HEK293 (cell line): Measurements from ENCODE around the gene BTBD9.
A peak's percentile ranks its signal among the peaks of the same experiment; 100 is the strongest.

Source experiments
- CTCF ChIA-PET: fragments of 350-600 bp; formaldehyde crosslinking; extraction: SDS; loops from one replicate; lab custom pipeline; 2021; ENCODE audit warnings: antibody characterized with exemption; lab: Yijun Ruan, JAX
- POLR2A ChIA-PET: fragments of 300-600 bp; formaldehyde crosslinking; extraction: SDS; loops from one replicate; lab custom pipeline; 2020; ENCODE audit warnings: antibody characterized with exemption, inconsistent platforms; lab: Yijun Ruan, JAX
- H3K27ac ChIP-seq: fragments of 200-500 bp; sonication (Bioruptor generic); 2 replicates; pipeline ENCODE4 v1.5.1; 2014; ENCODE audit warnings: low read depth, low read length, control low read depth, inconsistent platforms; ENCODE audit errors: extremely low read depth
- H3K36me3 ChIP-seq, 2 experiments: fragments of 200-500 bp in 1 of 2; sonication (Bioruptor generic) in 1 of 2; 1 replicate in 1 of 2; 2 replicates in 1 of 2; pipeline ENCODE4 v1.5.1; 2014 to 2017; ENCODE audit warnings: inconsistent platforms in 2 of 2, low read length in 2 of 2; ENCODE audit not compliant: control insufficient read depth in 2 of 2, insufficient read depth in 1 of 2
- H3K4me1 ChIP-seq: fragments of 200-500 bp; sonication (Bioruptor generic); 2 replicates; pipeline ENCODE4 v1.5.1; 2014; ENCODE audit warnings: mild to moderate bottlenecking, low read length, inconsistent platforms; ENCODE audit not compliant: control insufficient read depth, insufficient read depth
- H3K4me3 ChIP-seq: 2 replicates; pipeline ENCODE4 v1.5.1; 2011; ENCODE audit warnings: low read depth, mild to moderate bottlenecking, control low read depth, low read length, moderate library complexity
- H3K9me3 ChIP-seq: fragments of 200-500 bp; sonication (Bioruptor generic); 2 replicates; pipeline ENCODE4 v1.5.1; 2014; ENCODE audit warnings: low read depth, low read length, inconsistent platforms; ENCODE audit not compliant: control insufficient read depth, insufficient read depth
- FEZF1 ChIP-seq: fragments of 450-650 bp; formaldehyde crosslinking; IDR thresholded peaks from 2 replicates; pipeline ENCODE4 v1.5.1; 2016; ENCODE audit warnings: missing biosample characterization, missing genetic modification characterization
- GLI4 ChIP-seq: fragments of 450-650 bp; formaldehyde crosslinking; IDR thresholded peaks from 2 replicates; pipeline ENCODE4 v1.5.1; 2016; ENCODE audit warnings: missing biosample characterization, missing genetic modification characterization
- HIC1 ChIP-seq: fragments of 450-650 bp; formaldehyde crosslinking; IDR thresholded peaks from 2 replicates; pipeline ENCODE4 v1.5.1; 2016; ENCODE audit warnings: missing biosample characterization, missing genetic modification characterization
- KLF1 ChIP-seq: fragments of 450-650 bp; formaldehyde crosslinking; IDR thresholded peaks from 2 replicates; pipeline ENCODE4 v1.5.1; 2016; ENCODE audit warnings: missing biosample characterization, missing genetic modification characterization
- OVOL3 ChIP-seq: fragments of 450-650 bp; formaldehyde crosslinking; IDR thresholded peaks from 2 replicates; pipeline ENCODE4 v1.5.1; 2016; ENCODE audit warnings: missing biosample characterization, missing genetic modification characterization
- PRDM1 ChIP-seq: fragments of 450-650 bp; formaldehyde crosslinking; IDR thresholded peaks from 2 replicates; pipeline ENCODE4; 2016; ENCODE audit warnings: missing biosample characterization, missing genetic modification characterization
- RBAK ChIP-seq: fragments of 450-650 bp; formaldehyde crosslinking; IDR thresholded peaks from 2 replicates; pipeline ENCODE4 v1.5.1; 2016; ENCODE audit warnings: missing biosample characterization, missing genetic modification characterization
- SCRT2 ChIP-seq: fragments of 450-650 bp; formaldehyde crosslinking; IDR thresholded peaks from 2 replicates; pipeline ENCODE4 v1.5.1; 2016; ENCODE audit warnings: missing biosample characterization, missing genetic modification characterization
- SP2 ChIP-seq: fragments of 450-650 bp; formaldehyde crosslinking; IDR thresholded peaks from 2 replicates; pipeline ENCODE4 v1.5.1; 2016; ENCODE audit warnings: missing biosample characterization, missing genetic modification characterization
- ZBTB11 ChIP-seq: fragments of 450-650 bp; formaldehyde crosslinking; conservative IDR thresholded peaks from 2 replicates; pipeline ENCODE4 v1.5.1; 2016; ENCODE audit warnings: low read depth, missing biosample characterization, missing genetic modification characterization
- ZBTB21 ChIP-seq: fragments of 450-650 bp; formaldehyde crosslinking; IDR thresholded peaks from 2 replicates; pipeline ENCODE4 v1.5.1; 2017; ENCODE audit warnings: missing biosample characterization, missing genetic modification characterization
- ZBTB8A ChIP-seq: fragments of 450-650 bp; formaldehyde crosslinking; IDR thresholded peaks from 2 replicates; pipeline ENCODE4 v1.5.1; 2016; ENCODE audit warnings: missing biosample characterization, missing genetic modification characterization
- ZFP41 ChIP-seq: fragments of 450-650 bp; formaldehyde crosslinking; IDR thresholded peaks from 2 replicates; pipeline ENCODE4 v1.5.1; 2016; ENCODE audit warnings: missing biosample characterization, missing genetic modification characterization, borderline replicate concordance
- ZIC2 ChIP-seq: fragments of 450-650 bp; formaldehyde crosslinking; IDR thresholded peaks from 2 replicates; pipeline ENCODE4 v1.5.1; 2016; ENCODE audit warnings: missing biosample characterization, missing genetic modification characterization
- ZNF132 ChIP-seq: fragments of 450-650 bp; formaldehyde crosslinking; IDR thresholded peaks from 2 replicates; pipeline ENCODE4 v1.5.1; 2017; ENCODE audit warnings: missing biosample characterization, missing genetic modification characterization, borderline replicate concordance
- ZNF138 ChIP-seq: fragments of 450-650 bp; formaldehyde crosslinking; IDR thresholded peaks from 2 replicates; pipeline ENCODE4 v1.5.1; 2016; ENCODE audit warnings: missing biosample characterization, missing genetic modification characterization, borderline replicate concordance
- ZNF155 ChIP-seq: fragments of 450-650 bp; formaldehyde crosslinking; IDR thresholded peaks from 2 replicates; pipeline ENCODE4 v1.5.1; 2016; ENCODE audit warnings: missing biosample characterization, missing genetic modification characterization
- ZNF157 ChIP-seq: fragments of 450-650 bp; formaldehyde crosslinking; IDR thresholded peaks from 2 replicates; pipeline ENCODE4 v1.5.1; 2016; ENCODE audit warnings: missing biosample characterization, missing genetic modification characterization
- ZNF223 ChIP-seq: fragments of 450-650 bp; formaldehyde crosslinking; IDR thresholded peaks from 2 replicates; pipeline ENCODE4 v1.5.1; 2016; ENCODE audit warnings: missing biosample characterization, missing genetic modification characterization
- ZNF23 ChIP-seq: fragments of 450-650 bp; formaldehyde crosslinking; IDR thresholded peaks from 2 replicates; pipeline ENCODE4 v1.5.1; 2016; ENCODE audit warnings: missing biosample characterization, missing genetic modification characterization, borderline replicate concordance
- ZNF292 ChIP-seq: fragments of 450-650 bp; formaldehyde crosslinking; IDR thresholded peaks from 2 replicates; pipeline ENCODE4 v1.5.1; 2016; ENCODE audit warnings: low read depth, missing biosample characterization, missing genetic modification characterization, borderline replicate concordance
- ZNF404 ChIP-seq: fragments of 450-650 bp; formaldehyde crosslinking; IDR thresholded peaks from 2 replicates; pipeline ENCODE4 v1.5.1; 2017; ENCODE audit warnings: missing biosample characterization, missing genetic modification characterization
- ZNF423 ChIP-seq: fragments of 450-650 bp; formaldehyde crosslinking; IDR thresholded peaks from 2 replicates; pipeline ENCODE4 v1.5.1; 2016; ENCODE audit warnings: missing biosample characterization, missing genetic modification characterization
- ZNF521 ChIP-seq: fragments of 450-650 bp; formaldehyde crosslinking; IDR thresholded peaks from 2 replicates; pipeline ENCODE4 v1.5.1; 2017; ENCODE audit warnings: missing biosample characterization, mild to moderate bottlenecking, missing genetic modification characterization
- ZNF596 ChIP-seq: fragments of 450-650 bp; IDR thresholded peaks from 2 replicates; pipeline ENCODE4 v1.5.0; 2018; ENCODE audit warnings: missing biosample characterization, mild to moderate bottlenecking, missing genetic modification characterization, moderate library complexity
- ZNF677 ChIP-seq: fragments of 450-650 bp; IDR thresholded peaks from 2 replicates; pipeline ENCODE4 v1.5.0; 2018; ENCODE audit warnings: missing biosample characterization, mild to moderate bottlenecking, missing genetic modification characterization, moderate library complexity
- ZSCAN23 ChIP-seq: fragments of 450-650 bp; formaldehyde crosslinking; IDR thresholded peaks from 2 replicates; pipeline ENCODE4 v1.5.1; 2016; ENCODE audit warnings: missing biosample characterization, missing genetic modification characterization

The BTBD9 gene

GRCh38 chr6:38192011-38192410 lies 447.7 kb downstream of the BTBD9 start:
- no peak overlapping the region for H3K27ac ChIP-seq
- H3K9me3 ChIP-seq, result no peaks in the 10 kb centered on the region
- ChIA-PET CTCF (no interaction called here), POLR2A (no interaction called here)
- H3K36me3 ChIP-seq, result no peaks in the 10 kb centered on the region
- H3K4me1 ChIP-seq, result no peaks in the 10 kb centered on the region
- H3K4me3 ChIP-seq, result no peak overlapping the region
- TF ChIP-seq GLI4 (no peak), ZFP41 (tag by site-specific recombination) (no peak), ZNF23 (tag by site-specific recombination) (no peak), ZNF677 (tag by site-specific recombination) (no peak), SCRT2 (peak; percentile 85), ZBTB21 (tag by site-specific recombination) (no peak), ZNF521 (tag by site-specific recombination) (no peak)

GRCh38 chr6:38191418-38191817 lies 448.3 kb downstream of the BTBD9 start:
- H3K36me3 ChIP-seq, result no peaks in the 10 kb centered on the region
- H3K4me3 ChIP-seq, result no peak overlapping the region
- CTCF ChIA-PET, result no interaction called here
- no peaks in the 10 kb centered on the region for H3K9me3 ChIP-seq
- H3K27ac ChIP-seq, result no peak overlapping the region
- H3K4me1 ChIP-seq, result no peaks in the 10 kb centered on the region
- POLR2A ChIA-PET, result no interaction called here
- TF ChIP-seq OVOL3 (tag by site-specific recombination) (no peak), ZNF596 (tag by site-specific recombination) (no peak), HIC1 (tag by site-specific recombination) (no peak), RBAK (tag by site-specific recombination) (no peak), ZNF292 (tag by site-specific recombination) (no peak), ZNF157 (tag by site-specific recombination) (no peak), FEZF1 (no peak), SP2 (tag by site-specific recombination) (no peak), ZNF132 (tag by site-specific recombination) (no peak), ZBTB8A (tag by site-specific recombination) (no peak), ZSCAN23 (tag by site-specific recombination) (no peak), ZIC2 (no peak), ZNF404 (tag by site-specific recombination) (no peak), ZNF138 (no peak), ZNF423 (tag by site-specific recombination) (no peak), ZNF223 (tag by site-specific recombination) (no peak), KLF1 (tag by site-specific recombination) (no peak), ZBTB11 (tag by site-specific recombination) (no peak), ZNF155 (no peak), PRDM1 (no peak)
- TF ChIP-seq, all 188 proteins: peak for 0
